Hindlimb muscle (tissue), 1 donor: ENCODE data around the gene SLC9A8. TPM values are rescaled to one million over a fixed set of nuclear protein-coding genes. Genes with fewer than 3 reads are reported as not detected.
"Not testable (repeated sequence)": the region's sequence is repeated elsewhere in the genome, so short reads cannot be mapped to it uniquely, and the experiment has no call there.

ENCODE experiments used
- DNase-seq: peaks from one replicate; pipeline ENCODE4 v3.0.0-alpha.2; 2013
- polyA plus RNA-seq: library from polyadenylated mRNA; unstranded; fragments of 120-200 nt; gene quantifications from one replicate; pipeline ENCODE4 v1.2.1, GENCODE V29; 2013; ENCODE audit not compliant: insufficient read length

The SLC9A8 gene, protein sequence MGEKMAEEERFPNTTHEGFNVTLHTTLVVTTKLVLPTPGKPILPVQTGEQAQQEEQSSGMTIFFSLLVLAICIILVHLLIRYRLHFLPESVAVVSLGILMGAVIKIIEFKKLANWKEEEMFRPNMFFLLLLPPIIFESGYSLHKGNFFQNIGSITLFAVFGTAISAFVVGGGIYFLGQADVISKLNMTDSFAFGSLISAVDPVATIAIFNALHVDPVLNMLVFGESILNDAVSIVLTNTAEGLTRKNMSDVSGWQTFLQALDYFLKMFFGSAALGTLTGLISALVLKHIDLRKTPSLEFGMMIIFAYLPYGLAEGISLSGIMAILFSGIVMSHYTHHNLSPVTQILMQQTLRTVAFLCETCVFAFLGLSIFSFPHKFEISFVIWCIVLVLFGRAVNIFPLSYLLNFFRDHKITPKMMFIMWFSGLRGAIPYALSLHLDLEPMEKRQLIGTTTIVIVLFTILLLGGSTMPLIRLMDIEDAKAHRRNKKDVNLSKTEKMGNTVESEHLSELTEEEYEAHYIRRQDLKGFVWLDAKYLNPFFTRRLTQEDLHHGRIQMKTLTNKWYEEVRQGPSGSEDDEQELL
- polyA plus RNA-seq, result 6.7 TPM

DNA sequence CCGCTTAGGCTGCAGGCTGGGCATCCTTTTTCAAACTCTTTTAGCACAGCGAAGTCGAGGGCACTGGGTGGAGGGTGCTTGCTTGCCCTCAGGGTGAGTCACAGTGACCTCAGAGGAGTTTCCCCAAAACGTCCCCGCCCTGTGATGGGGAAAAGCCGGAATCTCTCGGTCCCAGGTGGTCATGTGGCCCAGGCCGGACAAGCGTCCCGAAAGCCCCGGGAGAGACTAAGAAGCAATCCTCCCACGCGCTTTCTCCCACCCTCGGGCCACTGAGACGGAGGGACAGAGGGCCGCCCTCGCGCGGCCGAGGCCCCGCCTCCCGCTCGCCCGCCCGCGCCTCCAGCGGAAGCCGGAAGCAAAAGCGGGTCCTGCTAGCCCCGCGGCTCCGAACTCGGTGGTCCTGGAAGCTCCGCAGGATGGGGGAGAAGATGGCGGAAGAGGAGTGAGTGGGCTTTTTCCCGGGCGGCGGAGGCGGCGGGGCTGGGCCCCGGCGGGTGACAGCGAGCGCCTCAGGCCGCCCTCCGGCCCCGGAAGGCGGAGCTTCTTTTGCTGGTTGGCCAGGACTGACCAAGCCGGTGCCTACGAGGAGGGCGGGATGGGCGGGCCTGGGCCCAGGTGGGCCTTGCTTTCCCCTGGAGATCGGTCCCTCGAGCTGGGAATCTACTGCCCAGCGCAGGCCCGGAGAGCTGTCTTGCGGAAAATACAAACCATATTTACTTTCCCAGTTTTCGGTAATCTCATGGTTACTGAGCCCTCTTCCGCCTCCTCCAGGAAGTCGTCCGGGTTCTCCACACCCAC, at the start of gene SLC9A8:
SLC9A8 (plus strand) TSS at position 322 of the 798 bp plus-strand sequence; CDS start at position 417, 95 bp downstream.
- DNase-seq, result peak; percentile 92

DNA sequence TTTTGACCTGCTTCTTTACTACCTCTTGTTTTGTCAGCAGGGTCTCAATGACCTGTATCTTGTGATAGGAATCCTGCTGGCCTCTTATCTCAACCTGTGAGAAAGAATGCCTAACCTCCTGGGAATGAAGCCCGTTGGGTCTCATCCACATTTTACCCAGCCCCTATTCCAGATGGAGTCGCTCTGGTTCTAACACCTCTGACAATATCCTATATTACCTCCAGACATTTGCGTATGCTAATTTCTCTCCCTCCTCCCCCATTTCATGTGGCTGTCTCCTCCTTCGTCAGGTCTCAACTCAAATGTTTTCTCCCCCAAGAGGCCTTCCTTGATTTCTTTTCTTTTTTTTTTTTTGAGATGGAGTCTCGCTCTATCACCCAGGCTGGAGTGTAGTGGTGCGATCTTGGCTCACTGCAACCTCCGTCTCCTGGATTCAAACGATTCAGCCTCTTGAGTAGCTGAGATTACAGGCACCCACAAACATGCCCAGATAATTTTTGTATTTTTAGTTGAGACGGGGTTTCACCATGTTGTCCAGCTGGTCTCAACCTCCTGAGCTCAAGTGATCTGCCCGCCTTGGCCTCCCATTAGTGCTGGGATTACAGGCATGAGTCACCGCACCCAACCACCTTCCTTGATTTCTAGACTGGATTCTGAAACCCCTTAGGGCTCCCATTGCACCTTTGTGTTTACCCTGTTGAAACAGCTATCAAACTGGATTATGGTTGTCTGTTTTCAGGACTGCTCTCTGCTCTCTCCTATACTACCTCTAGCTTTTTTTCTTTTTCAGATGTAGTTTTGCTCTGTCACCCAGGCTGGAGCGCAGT, 49.5 kb upstream of the SLC9A8 start:
- DNase-seq, result no peak

DNA sequence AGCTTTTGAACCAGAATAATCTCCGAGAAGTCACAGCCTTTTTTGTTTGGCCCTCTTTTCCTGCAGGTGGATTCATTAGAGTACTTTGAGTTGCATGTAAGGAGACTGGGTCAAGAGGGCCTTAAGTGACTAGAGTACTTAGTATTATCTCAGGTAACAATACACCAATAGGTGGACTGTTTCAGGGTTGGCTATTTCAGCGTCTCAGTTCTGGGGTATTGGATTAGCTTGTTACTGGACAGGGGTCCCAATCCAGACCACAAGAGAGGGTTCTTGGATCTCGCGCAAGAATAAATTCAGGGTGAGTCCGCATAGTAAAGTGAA, 47.3 kb upstream of the SLC9A8 start:
- no peak for DNase-seq

DNA sequence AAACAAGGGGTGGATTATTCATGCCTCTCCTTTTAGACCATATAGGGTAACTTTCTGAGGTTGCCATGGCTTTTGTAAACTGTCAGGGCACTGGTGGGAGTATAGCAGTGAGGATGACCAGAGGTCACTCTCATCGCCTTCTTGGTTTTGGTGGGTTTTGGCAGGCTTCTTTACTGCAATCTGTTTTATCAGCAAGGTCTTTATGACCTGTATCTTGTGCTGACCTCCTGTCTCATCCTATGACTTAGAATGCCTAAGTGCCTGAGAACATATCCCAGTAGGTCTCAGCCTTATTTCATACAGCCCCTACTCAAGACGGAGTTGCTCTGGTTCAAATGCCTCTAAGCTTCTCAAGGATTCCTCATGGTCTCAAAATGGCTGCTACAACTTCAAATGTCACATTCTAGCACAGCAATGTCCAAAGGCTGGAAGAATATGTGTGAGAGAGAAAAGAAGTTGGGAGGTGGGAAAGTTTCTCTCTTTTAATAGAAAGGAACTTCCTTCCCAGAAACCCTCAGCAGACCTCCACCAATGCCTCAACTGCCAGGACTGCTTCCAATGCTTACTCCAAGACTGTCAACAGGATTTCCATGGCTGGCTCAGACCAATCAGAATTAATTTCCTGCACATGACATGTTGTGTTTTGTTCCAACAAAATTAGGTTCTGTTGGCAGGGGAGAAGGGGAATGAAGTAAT, 46.6 kb upstream of the SLC9A8 start:
- no peak for DNase-seq

DNA sequence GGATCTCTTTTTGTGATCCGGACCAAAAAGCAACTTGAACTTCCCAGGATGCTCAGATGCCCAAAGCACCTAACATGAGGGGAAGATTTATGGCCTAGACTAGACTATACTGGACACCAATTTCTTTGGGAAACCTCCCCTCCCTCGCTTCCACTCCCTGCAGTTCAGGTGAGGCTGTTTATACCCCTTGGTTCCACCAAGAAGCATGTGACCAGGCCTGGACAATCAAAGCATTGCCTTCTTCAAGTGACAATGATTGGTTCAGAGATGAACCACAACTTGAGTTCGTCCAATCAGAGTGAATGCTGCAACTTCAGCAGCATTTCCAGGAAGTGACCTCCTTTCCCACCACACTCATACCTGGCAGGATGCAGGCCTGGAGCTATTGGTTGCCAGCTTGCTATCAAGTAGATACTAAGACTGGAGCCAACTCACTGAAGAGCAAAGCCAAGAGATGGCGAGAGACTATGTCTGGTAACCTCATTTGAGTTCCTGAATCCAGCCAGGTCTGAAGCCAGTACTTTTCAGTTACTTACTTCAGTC, 45.6 kb upstream of the SLC9A8 start:
- DNase-seq, result no peak

DNA sequence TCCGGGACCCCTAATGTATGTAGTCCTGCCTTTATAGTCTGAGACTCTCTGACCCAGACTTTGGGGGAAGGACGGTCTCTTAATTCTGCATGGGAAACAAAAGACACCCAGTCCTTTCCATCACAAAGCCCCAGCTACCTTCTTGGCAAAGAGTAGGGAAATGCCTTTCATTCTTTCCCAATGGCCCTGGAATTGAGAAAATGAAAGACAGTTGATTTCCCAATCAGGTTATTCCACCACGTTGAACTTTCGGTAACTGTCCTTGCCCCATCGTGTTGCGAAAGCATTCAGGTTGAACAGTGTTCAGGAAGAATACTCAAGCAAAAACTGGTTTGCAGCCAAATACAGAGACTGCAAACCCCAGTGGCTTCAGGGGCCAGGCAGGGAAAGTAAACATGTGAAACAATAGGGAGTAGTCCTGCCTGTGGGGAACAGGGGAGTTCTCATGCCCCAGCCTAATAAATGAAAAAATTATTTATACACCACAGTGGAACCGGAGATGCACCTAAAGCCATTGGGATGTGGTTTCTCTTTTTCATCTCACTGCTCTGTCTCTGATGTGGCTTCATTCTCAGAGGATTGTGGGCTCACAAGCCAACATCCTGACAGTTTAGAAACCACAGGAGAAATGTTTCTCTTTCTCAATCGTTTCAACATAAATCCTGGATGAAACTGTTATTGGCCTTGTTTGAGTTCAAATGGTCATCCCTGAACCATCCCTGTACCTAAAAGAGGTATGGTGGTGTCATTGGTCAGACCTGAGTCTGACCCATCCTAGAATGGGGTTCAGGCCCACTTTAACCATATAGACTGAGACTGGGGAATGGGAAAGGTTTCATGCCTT, 44.2 kb upstream of the SLC9A8 start:
- no peak for DNase-seq

DNA sequence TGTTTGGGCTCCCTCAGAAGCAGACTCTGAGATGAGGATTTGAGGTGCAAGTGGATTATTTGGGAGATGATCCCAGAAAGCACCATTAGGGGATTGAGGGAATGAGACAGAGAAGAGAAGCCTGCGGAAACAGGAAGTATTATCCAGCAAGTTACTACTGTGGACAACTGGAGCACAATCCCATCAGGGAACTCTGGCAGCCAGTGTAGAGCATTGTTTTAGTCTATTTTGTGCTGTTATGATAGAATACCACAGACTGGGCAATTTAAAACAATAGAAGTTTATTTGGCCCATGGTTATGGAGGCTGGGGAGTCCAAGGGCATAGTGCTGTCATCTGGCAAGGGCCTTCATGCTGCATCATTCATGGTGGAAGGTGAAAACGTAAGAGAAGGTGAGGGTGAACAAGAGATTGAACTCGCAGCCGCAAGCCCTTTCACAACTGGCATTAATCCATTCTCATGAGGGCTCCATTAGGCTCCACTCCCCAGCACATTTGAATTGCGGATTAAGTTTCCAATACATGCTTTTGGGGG, 43.5 kb upstream of the SLC9A8 start:
- DNase-seq, result no peak

DNA sequence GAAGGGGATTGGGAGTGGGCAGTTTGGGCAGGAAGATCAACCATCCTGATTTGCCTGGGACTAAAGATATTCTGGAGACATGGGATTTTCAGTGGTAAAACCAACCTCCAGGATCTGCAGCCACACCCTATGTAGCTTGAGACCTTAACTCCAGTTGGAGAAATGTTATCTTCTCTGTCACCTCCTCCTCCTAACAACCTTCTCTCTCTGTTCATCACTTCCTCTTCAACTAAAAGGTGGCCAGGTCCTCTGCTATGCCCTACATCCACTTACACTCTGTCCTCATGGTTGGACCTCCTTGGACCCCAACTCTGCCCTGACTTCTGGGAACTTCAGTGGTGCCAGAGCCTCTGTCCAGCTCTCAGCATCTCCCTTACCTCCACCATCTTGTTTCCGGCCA, 42.0 kb upstream of the SLC9A8 start:
- DNase-seq, result no peak

DNA sequence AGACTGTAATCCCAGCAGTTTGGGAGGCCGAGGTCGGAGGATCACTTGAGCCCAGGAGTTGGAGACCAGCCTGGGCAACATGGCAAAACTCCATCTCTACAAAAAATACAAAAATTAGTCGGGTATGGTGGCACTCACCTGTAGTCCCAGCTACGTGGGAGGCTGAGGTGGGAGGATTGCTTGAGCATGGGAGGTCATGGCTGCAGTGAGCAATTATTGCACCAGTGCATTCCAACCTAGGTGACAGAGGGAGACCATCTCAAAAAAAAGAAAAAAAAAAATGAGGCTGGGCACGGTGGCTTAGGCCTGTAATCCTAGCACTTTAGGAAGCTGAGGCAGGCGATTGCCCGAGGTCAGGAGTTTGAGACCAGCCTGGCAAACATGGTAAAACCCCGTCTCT, 38.4 kb upstream of the SLC9A8 start:
- not testable (repeated sequence) for DNase-seq

DNA sequence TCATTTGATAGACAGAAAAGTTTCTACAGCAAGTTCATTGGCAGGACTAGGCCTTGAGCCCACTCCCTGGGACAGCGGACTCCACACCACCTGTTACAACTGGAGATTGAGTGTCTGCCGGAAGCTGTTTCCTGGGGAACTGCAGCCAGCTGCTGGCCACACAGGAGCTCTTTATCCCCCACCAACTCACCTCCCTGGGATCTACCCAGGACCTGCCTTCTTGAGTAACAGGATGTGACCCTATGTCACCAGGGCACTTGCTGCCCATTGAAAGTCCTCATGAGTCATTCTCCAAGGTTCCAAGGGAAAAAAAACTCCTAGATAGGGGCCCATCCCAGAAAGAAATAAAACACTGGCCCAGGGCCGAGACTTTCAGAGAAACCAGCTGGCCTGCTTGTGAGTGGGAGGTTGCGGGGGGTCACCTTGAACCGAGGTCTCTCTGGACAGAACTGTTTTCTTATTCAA, 37.4 kb upstream of the SLC9A8 start:
- DNase-seq, result no peak

DNA sequence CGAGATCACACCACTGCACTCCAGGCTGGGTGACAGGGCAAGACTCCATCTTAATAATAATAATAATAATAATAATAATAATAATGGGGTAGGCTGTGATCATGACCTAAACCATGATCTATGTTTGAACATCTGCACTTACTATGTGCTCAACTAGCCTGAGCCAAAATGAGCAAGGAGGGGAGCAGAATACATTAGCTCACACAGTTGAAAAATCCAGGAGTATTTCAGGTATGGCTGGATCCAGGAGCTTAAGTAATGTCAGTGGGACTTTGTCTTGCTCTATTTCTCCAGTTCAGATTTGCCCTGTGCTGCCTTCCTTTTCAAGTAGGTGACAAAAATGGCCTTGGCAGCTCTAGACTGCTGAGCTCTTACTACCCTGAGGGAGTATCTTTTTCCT, 32.7 kb upstream of the SLC9A8 start:
- DNase-seq, result no peak

DNA sequence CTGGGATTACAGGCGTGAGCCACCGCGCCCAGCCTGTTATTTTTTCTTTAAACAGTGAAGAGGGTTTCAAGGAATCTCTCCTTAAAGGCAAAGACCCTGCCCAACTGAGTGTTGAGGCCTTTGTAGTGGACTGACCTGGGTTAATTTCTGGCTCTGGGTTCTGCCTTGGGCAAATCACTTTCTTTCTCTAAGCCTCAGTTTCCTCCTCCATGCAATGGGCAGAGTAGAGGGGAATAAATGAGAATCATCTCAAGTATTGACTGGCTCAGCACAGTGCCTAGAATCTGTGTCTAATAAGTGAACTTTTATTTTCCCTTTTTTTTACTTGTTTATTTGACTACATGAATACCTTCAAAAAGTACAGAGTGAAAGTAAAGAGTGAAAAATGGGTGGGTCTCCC, 31.0 kb upstream of the SLC9A8 start:
- no peak for DNase-seq

DNA sequence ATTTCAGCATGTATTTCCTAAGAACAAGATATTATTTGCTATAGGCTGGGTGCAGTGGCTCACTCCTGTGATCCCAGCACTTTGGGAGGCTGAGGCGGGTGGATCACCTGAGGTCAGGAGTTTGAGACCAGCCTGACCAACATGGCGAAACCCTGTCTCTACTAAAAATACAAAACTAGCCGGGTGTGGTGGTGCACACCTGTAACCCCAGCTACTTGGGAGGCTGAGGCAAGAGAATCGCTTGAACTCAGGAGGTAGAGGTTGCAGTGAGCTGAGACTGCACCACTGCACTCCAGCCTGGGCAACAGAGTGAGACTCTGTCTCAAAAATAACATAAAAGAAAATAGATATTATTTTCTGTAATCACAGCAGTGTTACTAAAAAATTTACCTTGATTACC, 30.2 kb upstream of the SLC9A8 start:
- DNase-seq, result not testable (repeated sequence)

DNA sequence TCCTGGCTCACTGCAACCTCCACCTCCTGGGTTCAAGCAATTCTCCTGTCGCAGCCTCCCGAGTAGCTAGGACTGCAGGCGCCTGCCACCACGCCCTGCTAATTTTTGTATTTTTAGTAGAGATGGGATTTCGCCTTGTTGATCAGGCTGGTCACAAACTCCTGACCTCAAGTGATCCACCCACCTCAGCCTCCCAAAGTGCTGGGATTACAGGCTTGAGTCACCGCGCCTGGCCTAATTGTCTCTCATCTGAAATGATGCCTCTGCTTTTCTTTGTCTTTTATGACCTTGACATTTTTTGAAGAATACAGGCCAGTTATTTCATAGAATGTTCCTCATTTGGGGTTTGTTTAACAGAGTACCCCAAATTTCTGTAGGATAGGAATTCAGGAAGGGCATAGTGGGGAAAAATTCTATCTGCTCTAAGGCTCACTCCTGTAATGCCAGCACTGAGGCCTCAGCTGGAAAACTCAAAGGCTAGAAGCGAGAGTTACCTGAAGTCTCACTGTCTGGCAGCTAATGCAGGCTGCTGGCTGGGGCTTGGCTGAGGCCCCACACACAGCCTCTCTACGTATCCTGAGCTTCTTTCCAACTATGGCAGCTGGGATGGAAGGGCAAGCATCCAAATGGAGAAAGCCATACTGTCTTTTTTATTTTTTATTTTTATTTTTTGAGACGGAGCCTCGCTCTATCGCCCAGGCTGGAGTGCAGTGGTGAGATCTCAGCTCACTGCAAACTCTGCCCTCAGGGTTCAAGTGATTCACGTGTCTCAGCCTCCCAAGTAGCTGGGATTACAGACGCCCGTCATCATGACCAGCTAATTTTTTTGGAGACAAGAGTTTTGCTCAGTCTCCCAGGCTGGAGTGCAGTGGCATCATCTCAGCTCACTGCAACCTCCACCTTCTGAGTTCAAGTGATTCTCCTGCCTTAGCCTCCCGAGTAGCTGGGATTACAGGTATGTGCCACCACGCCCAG, 29.3 kb upstream of the SLC9A8 start:
- DNase-seq, result not testable (repeated sequence)

DNA sequence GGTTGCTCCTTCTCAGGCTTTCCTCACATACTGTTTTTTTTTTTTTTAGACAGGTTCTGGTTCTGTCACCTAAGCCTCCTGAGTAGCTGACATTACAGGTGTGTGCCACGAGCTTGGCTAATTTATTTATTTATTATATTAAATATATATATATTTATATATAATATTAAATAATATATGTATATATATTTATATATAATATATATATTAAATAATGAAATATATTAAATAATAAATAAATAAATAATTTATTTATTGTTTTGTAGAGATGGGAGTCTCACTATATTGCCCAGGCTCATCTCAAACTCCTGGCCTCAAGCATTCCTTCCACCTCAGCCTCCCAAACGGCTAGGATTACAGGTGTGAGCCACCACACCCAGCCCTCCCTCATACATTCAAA, 28.3 kb upstream of the SLC9A8 start:
- DNase-seq, result no peak

DNA sequence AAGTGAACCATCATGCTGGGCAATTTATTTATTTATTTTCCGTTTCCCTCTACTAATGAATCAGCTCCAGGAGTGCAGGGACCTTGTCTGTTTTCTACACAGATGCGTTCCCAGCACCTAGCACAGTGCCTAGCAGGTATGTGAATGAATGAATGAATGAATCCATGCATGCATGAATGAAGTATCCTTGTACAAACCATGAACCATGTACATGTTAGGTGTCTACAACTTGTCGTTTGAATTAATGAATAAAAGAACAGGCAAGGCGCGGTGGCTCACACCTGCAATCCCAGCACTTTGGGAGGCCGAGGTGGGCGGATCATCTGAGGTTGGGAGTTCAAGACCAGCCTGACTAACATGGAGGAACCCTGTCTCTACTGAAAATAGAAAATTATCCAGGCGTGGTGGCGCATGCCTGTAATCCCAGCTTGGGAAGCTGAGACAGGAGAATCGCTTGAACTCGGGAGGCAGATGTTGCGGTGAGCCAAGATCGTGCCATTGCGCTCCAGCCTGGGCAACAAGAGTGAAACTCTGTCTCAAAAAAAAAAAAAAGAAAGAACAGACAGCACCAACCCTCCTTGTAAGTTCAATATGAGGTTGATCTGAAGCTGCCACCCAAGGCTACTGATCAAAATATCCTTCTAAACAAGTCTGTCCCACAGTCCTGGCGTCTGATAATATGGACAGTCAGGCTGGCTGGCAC, 27.3 kb upstream of the SLC9A8 start:
- DNase-seq, result no peak

DNA sequence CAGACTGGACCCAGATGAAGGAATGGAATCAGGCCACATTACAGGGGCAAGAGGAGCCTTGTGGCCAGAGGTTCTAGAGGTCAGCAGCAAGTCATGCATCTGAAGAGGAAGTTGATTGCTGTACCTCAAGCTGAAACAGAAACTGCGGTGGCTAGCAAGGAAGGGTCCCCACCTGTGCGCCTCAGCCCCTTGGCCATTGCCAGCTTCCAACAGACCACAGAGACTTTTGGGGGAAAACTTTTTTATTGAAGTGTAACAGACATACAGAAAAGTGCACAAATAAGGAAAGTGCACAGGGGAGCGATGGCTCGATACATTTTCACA, 26.8 kb upstream of the SLC9A8 start:
- no peak for DNase-seq

DNA sequence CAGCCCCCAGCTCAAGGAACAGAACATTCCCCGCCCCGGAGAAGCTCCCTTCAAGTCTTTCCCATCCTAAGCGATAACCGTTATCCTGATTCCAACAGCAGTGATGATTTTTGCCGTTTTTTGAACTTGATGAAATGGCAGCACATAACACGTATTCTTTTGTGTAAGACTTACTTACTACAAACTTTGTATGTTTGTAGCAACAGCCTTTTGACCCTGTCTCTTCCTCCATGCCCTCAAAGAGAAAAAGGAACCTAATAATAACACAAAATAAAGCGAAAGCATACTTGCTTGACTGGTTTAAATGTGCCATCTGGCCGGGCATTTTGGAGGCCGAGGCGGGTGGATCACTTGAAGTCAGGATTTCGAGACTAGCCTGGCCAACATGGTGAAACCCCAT, 26.4 kb upstream of the SLC9A8 start:
- DNase-seq, result no peak
